Measurements from ENCODE around the gene OR56B1. TPM values are rescaled to one million over a fixed set of nuclear protein-coding genes. Genes with fewer than 3 reads are reported as not detected.

The OR56B1 gene
- total RNA-seq, 1 experiment from 2014 or later = not detected

GRCh38 chr11:5719703-5720495 lies 16.3 kb upstream of the OR56B1 start:
- in situ Hi-C loops (cut with HindIII; ENCODE audit: low pct_unique_long_range_greater_than_20kb, low sequenced_read_pairs) = no loop called here
- no peak for DNase-seq (ENCODE audit: low read depth)

- no peak for DNase-seq (ENCODE audit: low read depth)
- in situ Hi-C loops (cut with HindIII; ENCODE audit: low pct_unique_long_range_greater_than_20kb, low sequenced_read_pairs) = no loop called here
Observed at GRCh38 chr11:5722622-5723021, 13.6 kb upstream of the OR56B1 start.

- in situ Hi-C loops (cut with HindIII; ENCODE audit: low pct_unique_long_range_greater_than_20kb, low sequenced_read_pairs) = no loop called here
- DNase-seq (ENCODE audit: low read depth) = no peak
Observed at GRCh38 chr11:5726351-5726750, 9.9 kb upstream of the OR56B1 start.

- DNase-seq (ENCODE audit: low read depth) = no peak
- in situ Hi-C loops (cut with HindIII; ENCODE audit: low pct_unique_long_range_greater_than_20kb, low sequenced_read_pairs) = no loop called here
Observed at GRCh38 chr11:5727691-5728090, 8.6 kb upstream of the OR56B1 start.

GRCh38 chr11:5737091-5737490 lies 843 bp downstream of the OR56B1 start:
- no peak for DNase-seq (ENCODE audit: low read depth)
- in situ Hi-C loops (cut with HindIII; ENCODE audit: low pct_unique_long_range_greater_than_20kb, low sequenced_read_pairs) = no loop called here

- in situ Hi-C loops (cut with HindIII; ENCODE audit: low pct_unique_long_range_greater_than_20kb, low sequenced_read_pairs) = no loop called here
- no peak for DNase-seq (ENCODE audit: low read depth)
Observed at GRCh38 chr11:5737670-5738392, 1.6 kb downstream of the OR56B1 start.

- in situ Hi-C loops (cut with HindIII; ENCODE audit: low pct_unique_long_range_greater_than_20kb, low sequenced_read_pairs) = no loop called here
- DNase-seq (ENCODE audit: low read depth) = no peak
Observed at GRCh38 chr11:5738431-5738830, 2.2 kb downstream of the OR56B1 start.

GRCh38 chr11:5746614-5747013 lies 10.4 kb downstream of the OR56B1 start:
- in situ Hi-C loops (cut with HindIII; ENCODE audit: low pct_unique_long_range_greater_than_20kb, low sequenced_read_pairs) = no loop called here
- DNase-seq (ENCODE audit: low read depth) = no peak

GRCh38 chr11:5749836-5750235 lies 13.6 kb downstream of the OR56B1 start:
- in situ Hi-C loops (cut with HindIII; ENCODE audit: low pct_unique_long_range_greater_than_20kb, low sequenced_read_pairs) = no loop called here
- no peak for DNase-seq (ENCODE audit: low read depth)

- DNase-seq (ENCODE audit: low read depth) = no peak
- in situ Hi-C loops (cut with HindIII; ENCODE audit: low pct_unique_long_range_greater_than_20kb, low sequenced_read_pairs) = no loop called here
Observed at GRCh38 chr11:5753943-5754342, 17.7 kb downstream of the OR56B1 start, which contains the start of gene OR52N4. Gene OR52N4, plus strand, starts transcription at chr11:5754243. Its CDS starts 498 bp downstream, at chr11:5754741.

GRCh38 chr11:5767056-5767455 lies 30.8 kb downstream of the OR56B1 start:
- no peak for DNase-seq (ENCODE audit: low read depth)
- in situ Hi-C loops (cut with HindIII; ENCODE audit: low pct_unique_long_range_greater_than_20kb, low sequenced_read_pairs) = no loop called here

GRCh38 chr11:5783255-5783654 lies 47.0 kb downstream of the OR56B1 start, which contains the start of gene OR52N5:
Gene OR52N5, minus strand, starts transcription at chr11:5783355. Its CDS starts 4,721 bp downstream, at chr11:5778634.
- in situ Hi-C loops (cut with HindIII; ENCODE audit: low pct_unique_long_range_greater_than_20kb, low sequenced_read_pairs) = no loop called here
- DNase-seq (ENCODE audit: low read depth) = no peak

Other genes starting within 250 kb of the OR56B1 start
- not detected in 2 replicates for gene OR52D1, start 247.8 kb upstream of the OR56B1 start, total RNA-seq (2014; rRNA removed; shearing (Covaris generic); ENCODE audit: low replicate concordance)
- gene UBQLN3, start 226.5 kb upstream of the OR56B1 start, total RNA-seq (2014; rRNA removed; shearing (Covaris generic); ENCODE audit: low replicate concordance) = not detected in 2 replicates
- 0.14 TPM in 1 of 2 replicates, not detected in the other for gene UBQLNL, start 219.7 kb upstream of the OR56B1 start, total RNA-seq (2014; rRNA removed; shearing (Covaris generic); ENCODE audit: low replicate concordance)
- gene OR52H1, start 187.9 kb upstream of the OR56B1 start, total RNA-seq (2014; rRNA removed; shearing (Covaris generic); ENCODE audit: low replicate concordance) = not detected in 2 replicates
- not detected in 2 replicates for gene OR52B6, start 155.6 kb upstream of the OR56B1 start, total RNA-seq (2014; rRNA removed; shearing (Covaris generic); ENCODE audit: low replicate concordance)
- gene TRIM6, start 139.8 kb upstream of the OR56B1 start, total RNA-seq (2014; rRNA removed; shearing (Covaris generic); ENCODE audit: low replicate concordance) = 11.1 and 12.0 TPM in 2 replicates
- gene TRIM34, start 111.4 kb upstream of the OR56B1 start, total RNA-seq (2014; rRNA removed; shearing (Covaris generic); ENCODE audit: low replicate concordance) = 8.1 and 15.3 TPM in 2 replicates
- gene TRIM5, start 51.4 kb upstream of the OR56B1 start, total RNA-seq (2014; rRNA removed; shearing (Covaris generic); ENCODE audit: low replicate concordance) = 7.4 and 9.5 TPM in 2 replicates
- 7.4 TPM in 1 of 2 replicates, not detected in the other for gene TRIM22, start 46.7 kb upstream of the OR56B1 start, total RNA-seq (2014; rRNA removed; shearing (Covaris generic); ENCODE audit: low replicate concordance)
- not detected in 2 replicates for gene OR52N4, start 17.8 kb downstream of the OR56B1 start, total RNA-seq (2014; rRNA removed; shearing (Covaris generic); ENCODE audit: low replicate concordance)
- gene OR52N5, start 46.9 kb downstream of the OR56B1 start, total RNA-seq (2014; rRNA removed; shearing (Covaris generic); ENCODE audit: low replicate concordance) = not detected in 2 replicates
- not detected in 2 replicates for gene OR52N1, start 54.8 kb downstream of the OR56B1 start, total RNA-seq (2014; rRNA removed; shearing (Covaris generic); ENCODE audit: low replicate concordance)
- not detected in 2 replicates for gene OR52N2, start 72.5 kb downstream of the OR56B1 start, total RNA-seq (2014; rRNA removed; shearing (Covaris generic); ENCODE audit: low replicate concordance)
- not detected in 2 replicates for gene OR52E6, start 105.4 kb downstream of the OR56B1 start, total RNA-seq (2014; rRNA removed; shearing (Covaris generic); ENCODE audit: low replicate concordance)
- not detected in 2 replicates for gene OR52E8, start 121.2 kb downstream of the OR56B1 start, total RNA-seq (2014; rRNA removed; shearing (Covaris generic); ENCODE audit: low replicate concordance)
- not detected in 2 replicates for gene OR52E4, start 144.2 kb downstream of the OR56B1 start, total RNA-seq (2014; rRNA removed; shearing (Covaris generic); ENCODE audit: low replicate concordance)
- not detected in 2 replicates for gene OR52E5, start 156.8 kb downstream of the OR56B1 start, total RNA-seq (2014; rRNA removed; shearing (Covaris generic); ENCODE audit: low replicate concordance)
- not detected in 2 replicates for gene OR56A3, start 205.8 kb downstream of the OR56B1 start, total RNA-seq (2014; rRNA removed; shearing (Covaris generic); ENCODE audit: low replicate concordance)
- not detected in 2 replicates for gene OR56A5, start 232.0 kb downstream of the OR56B1 start, total RNA-seq (2014; rRNA removed; shearing (Covaris generic); ENCODE audit: low replicate concordance)

All from Caki2 (cell line).